PFSK-1 (cell line): ENCODE measurements around the gene LRRC4.

Source experiments
- POLR2AphosphoS5 ChIP-seq: IDR thresholded peaks from 2 replicates; pipeline ENCODE4 v1.6.1; 2012; ENCODE audit warnings: low read depth, mild to moderate bottlenecking, control low read depth, low read length, moderate library complexity
- REST ChIP-seq, 2 experiments: IDR thresholded peaks; 2 replicates each; pipeline versions ENCODE4 v1.6.1 to v1.8.0; 2011 to 2012; ENCODE audit warnings: low read depth in 2 of 2, low read length in 2 of 2, control low read depth in 1 of 2, inconsistent platforms in 1 of 2, mild to moderate bottlenecking in 1 of 2, moderate library complexity in 1 of 2; ENCODE audit not compliant: insufficient read depth in 1 of 2
- SIN3A ChIP-seq: IDR thresholded peaks from 2 replicates; pipeline ENCODE4 v1.6.1; 2012; ENCODE audit warnings: mild to moderate bottlenecking, low read length, moderate library complexity, borderline replicate concordance; ENCODE audit not compliant: insufficient read depth

GRCh38 chr7:128000854-128001265 is 30.4 kb downstream of the LRRC4 start:
- TF ChIP-seq POLR2AphosphoS5 (no peak), REST (IDR thresholded peaks at IDR 0.05; ENCODE audit: insufficient read depth in 1 of 2, low read depth in 2 of 2, low read length in 2 of 2) (no peak), SIN3A (no peak)
